ENCODE data around the gene COG5.

GRCh38 chr7:107154826-107155225 is 408.9 kb downstream of the COG5 start:
- TF ChIP-seq SIN3A (IDR thresholded peaks at IDR 0.05; ENCODE audit: borderline replicate concordance, insufficient read depth, low read length) (no peak), TAF1 (IDR thresholded peaks at IDR 0.05; ENCODE audit: borderline replicate concordance, insufficient read depth, low read length) (no peak), POLR2AphosphoS5 (IDR thresholded peaks at IDR 0.05; ENCODE audit: low read depth, low read length) (no peak)
- TF ChIP-seq, protein P1, sequence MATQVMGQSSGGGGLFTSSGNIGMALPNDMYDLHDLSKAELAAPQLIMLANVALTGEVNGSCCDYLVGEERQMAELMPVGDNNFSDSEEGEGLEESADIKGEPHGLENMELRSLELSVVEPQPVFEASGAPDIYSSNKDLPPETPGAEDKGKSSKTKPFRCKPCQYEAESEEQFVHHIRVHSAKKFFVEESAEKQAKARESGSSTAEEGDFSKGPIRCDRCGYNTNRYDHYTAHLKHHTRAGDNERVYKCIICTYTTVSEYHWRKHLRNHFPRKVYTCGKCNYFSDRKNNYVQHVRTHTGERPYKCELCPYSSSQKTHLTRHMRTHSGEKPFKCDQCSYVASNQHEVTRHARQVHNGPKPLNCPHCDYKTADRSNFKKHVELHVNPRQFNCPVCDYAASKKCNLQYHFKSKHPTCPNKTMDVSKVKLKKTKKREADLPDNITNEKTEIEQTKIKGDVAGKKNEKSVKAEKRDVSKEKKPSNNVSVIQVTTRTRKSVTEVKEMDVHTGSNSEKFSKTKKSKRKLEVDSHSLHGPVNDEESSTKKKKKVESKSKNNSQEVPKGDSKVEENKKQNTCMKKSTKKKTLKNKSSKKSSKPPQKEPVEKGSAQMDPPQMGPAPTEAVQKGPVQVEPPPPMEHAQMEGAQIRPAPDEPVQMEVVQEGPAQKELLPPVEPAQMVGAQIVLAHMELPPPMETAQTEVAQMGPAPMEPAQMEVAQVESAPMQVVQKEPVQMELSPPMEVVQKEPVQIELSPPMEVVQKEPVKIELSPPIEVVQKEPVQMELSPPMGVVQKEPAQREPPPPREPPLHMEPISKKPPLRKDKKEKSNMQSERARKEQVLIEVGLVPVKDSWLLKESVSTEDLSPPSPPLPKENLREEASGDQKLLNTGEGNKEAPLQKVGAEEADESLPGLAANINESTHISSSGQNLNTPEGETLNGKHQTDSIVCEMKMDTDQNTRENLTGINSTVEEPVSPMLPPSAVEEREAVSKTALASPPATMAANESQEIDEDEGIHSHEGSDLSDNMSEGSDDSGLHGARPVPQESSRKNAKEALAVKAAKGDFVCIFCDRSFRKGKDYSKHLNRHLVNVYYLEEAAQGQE (IDR thresholded peaks at IDR 0.05; ENCODE audit: insufficient read depth in 1 of 2, low read depth in 2 of 2, low read length in 2 of 2): no peak

All from PFSK-1 (cell line).